CD1c-positive myeloid dendritic cell (primary cell): ENCODE measurements around the gene OPRL1.

Experiments used
- DNase-seq: peaks from one replicate; pipeline ENCODE4 v3.0.0-alpha.2; 2016; ENCODE audit errors: extremely low spot score

The OPRL1 gene

DNA sequence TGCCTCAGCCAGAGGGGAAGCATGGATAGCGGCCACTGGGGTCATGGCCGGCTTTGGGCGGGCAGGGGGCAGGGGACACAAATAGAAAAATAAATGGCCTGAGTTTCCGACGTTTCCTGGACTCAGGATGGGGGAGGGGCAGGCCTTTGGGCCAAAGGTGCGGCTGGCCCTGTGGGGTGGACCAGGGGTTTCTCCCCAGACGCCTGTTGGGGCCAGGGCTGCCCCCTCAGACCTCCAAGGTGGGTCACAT, 23.3 kb upstream of the OPRL1 start:
- DNase-seq: no peak

DNA sequence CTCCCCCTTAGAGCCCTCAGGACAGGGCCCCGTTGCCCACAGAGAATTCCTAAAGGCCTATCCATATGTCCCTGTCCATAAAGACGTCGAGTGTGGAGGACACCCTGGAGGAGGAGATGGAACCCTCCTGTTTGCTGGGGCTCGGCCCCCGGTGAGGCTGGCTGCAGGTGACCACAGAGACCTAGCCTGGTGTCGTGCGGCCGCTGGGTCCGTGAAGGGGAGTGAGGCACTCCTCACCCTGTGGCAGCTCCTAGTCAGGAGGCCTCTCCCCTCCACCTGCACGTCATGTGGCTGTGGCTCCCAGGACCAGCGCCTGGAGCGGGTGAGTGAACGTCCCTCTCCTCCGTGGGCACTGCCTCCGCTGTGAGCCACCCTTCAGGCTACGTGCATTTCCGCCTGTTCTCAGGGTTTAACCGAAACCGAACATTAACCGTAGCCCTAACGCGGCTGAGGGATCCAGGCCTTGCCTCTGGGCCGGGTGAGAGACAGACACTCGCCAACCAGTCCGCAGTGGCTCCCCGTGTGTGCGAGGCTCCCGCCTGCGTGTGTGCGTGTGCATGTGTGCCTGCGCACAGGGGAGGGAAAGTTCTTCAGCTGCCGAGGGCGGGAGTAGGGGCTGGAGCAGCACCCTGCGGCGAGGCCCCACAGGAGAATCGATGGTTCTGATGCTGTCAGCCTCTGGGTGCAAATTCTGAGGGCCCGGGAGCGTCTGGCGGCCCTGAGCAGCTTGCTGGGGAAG, 22.8 kb upstream of the OPRL1 start:
- DNase-seq: no peak

DNA sequence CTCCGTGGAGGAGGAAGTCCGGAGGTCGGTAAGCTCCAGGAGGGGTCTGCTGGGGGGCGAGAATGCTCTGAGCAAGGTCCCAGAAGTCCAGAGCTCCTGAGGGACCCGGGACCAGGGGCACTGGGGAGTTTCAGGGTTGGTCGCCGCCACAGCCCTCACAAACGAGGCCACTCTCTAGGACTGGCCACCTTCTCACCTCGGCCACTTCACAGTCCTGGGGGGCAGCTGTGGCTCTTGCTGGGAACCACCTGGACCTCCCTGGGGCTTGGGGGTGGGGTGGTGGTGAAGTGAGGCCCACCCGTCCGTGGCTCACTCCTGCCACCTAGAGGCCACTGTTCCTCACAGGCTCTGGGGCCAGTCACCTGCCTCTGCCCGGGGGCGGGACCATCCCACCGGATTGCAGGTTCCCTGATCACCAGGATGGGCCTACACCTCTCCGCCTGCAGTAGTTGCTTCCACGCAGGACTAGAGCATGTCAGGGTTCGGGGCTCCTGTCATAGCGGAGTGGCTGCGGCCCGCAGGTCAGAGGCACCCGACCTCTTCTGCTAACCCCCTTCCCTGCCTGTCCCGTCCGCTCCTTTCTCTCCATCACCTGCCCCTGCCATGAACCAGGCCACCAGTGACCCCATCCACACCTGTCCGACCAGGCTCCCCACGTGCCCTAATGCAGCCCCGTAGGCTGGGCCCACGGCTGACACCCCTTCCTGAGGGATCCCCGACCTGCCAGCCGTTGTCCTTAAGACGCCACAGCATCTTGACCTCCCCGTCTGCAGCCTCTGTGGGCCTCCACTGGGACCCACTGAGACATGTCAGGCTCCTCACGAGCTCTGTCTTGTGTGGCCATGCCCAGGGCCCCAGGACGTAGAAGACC, 22.0 kb upstream of the OPRL1 start:
- DNase-seq: peak; percentile 64

DNA sequence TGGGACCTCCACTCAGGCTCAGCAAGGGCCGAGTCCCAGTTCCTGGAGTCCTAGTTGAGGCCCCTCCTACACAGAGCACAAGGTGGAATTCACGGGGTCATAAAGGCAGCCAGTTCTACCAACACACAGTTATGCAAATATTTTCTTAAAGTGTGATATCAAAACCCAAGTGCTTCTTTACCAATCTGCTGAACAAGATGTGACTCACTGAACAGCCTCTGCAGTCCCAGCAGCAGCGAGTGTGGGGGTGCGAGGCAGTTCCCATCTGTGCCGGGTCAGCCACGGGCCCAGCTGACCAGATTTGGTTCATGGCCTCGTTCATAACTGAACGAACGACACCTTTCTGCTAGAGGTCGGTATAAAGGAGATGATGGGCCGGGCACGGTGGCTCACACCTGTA, 21.3 kb upstream of the OPRL1 start:
- peak; percentile 4 for DNase-seq

DNA sequence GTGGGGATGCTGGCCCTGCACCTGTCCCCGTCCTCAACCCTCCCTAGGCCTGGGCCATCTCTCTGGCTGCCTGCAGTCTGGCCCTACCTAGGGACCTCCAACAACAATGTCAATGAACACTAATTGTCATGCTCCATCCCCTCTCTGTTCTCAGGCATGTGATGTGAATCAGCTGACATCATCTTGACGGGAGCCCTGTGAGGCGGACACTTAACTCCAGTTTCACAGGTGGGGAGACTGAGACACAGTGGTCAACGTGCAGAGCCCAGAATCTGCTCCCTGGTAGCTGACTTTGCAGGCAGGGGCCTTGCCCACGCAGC, 17.6 kb upstream of the OPRL1 start:
- DNase-seq: no peak

DNA sequence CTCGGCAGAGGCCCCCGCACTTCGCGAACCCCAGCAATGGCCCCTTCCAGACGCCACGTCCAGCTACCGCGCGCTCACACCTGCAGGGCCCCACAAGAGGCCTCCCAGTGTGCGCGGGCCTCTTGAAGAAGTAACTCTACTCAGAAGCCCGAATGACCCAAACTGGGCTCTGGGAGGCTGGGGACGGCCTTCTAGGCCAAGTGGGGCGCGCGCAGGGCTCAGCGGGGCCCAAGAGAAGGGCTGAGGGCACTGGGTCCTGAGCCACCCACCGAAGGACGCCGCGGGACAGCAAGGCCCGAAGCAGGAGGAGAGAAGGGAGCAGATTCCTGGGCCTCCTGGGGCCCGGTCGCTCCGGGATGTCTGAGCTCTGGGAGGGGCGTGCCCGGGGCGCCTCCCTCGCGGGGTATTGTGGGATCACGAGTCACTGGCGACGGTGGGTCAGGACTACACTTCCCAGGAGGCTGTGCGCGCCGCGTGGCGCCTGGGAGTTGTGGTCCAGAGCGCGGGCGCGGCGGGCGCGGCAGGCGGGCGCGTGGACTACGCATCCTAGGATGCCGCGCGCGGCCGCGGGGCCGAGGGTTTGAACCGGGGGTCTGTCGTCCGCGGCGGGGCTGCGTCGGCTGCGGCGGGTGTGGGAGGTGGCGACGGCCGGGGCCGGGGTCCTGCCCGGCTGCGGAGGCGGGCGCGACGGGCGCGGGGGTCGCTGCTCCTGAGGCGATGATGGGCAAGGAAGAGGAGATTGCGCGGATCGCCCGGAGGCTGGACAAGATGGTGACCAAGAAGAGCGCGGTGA, 17.1 kb upstream of the OPRL1 start, which contains the start of gene TCEA2:
TCEA2 (plus strand) TSS at position 603 of the 793 bp plus-strand sequence; CDS start at position 718, 115 bp downstream.
- DNase-seq: peak; percentile 96

DNA sequence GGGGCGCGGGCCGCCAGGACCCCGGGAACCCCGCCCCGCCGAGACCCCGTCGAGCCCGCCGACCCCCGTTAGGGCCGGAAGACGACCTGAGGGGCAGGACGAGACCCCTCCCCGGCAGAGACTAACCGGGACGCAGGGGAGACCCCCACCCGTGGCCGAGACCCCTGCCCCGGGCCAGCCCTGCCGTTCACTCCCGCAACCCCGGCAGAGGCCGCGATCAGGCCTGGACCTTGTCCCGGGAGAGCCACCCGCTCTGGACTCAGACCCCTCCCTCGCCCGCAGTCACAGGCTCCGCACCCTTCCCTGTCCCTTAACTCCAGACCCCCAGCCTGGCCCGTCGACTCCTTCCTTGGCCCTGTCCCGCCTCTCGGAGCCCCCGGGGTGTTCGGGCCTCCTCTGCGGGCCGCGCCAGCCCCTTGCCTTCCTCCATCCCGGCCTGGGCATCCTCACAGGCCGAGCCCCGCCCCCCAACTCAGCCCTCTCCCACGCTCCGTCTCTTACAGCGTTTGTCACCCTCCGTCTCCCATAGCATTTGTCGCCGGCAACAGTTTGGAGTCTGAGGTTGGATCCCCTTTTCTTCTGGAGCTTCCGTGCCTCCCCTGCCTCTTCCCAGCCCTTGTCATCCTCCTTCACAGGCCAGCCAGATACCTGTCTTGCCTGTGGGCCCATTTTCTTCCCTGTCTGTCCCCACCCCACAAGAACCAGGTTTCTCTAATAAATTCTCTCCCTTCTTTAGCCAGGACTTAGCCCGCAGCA, 16.3 kb upstream of the OPRL1 start:
- DNase-seq: peak; percentile 61

DNA sequence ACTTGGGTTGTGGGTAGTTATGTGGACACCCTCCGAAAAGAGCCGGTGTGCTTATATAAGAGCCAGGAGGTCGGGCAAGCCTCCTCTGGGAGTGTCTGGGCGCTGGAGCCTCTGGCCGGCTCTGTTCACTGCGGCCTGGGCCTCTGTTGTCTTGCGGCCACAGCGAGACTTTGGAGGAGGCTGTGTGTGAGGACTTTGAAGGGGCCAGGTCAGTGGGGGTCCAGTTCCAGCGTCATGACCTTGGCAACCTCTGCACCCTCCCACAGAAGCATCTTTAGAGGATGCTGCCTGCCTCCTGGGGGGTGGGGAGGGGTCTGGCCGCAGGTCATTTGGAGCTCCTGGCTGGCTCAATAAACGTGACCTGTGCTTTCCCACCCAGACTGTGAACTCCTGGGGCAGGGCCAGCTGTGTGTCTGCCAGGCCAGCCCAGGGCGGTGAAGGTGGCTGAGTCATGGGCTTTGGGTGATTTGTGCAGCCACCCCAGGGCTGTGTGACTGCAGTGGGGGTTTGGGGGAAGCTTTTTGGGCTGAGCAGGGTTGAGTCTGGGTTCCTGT, 15.7 kb upstream of the OPRL1 start:
- no peak for DNase-seq

DNA sequence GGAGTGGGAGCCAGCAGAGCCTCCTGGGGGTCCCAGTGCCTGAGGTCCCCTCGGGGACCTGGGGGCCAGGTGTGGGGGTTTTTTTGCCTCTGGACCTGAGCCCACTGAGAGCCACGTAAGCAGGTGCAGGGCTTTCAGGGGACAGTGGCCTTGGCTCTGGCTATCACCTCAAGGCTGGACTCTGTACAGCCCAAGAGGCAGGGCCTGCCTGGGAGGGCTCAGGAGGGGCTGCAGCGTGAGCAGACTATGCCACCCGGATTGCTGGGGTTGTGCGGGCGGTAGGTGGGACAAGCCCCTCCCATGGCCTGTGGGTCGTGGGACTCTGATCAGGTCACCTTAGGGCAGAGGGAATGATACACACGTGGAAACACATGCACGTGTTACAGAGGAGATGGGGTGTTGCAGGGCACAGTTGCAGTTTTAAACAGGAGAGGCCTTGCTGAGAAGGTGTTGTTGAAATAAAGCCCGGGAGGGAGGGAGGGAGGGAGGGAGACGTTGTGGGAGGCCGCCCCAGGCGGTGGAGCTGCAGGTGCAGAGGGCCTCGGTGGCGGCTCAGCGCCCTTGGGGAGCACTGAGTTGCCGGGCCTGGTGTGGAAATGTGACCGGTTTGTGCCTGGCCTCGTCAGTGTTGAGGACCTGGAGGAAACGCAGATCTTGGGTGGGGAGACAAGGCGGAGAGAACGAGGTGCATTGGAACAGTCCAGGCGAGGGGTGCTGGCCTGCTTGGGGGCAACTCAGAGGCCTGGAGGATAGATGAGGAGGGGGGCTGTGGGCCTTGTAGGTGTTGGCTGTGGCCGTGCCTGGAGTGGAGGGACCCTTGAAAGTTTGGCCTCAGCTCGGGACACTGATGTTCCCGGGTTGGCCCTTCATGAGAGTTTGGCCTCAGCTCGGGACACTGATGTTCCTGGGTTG, 14.6 kb upstream of the OPRL1 start:
- no peak for DNase-seq

DNA sequence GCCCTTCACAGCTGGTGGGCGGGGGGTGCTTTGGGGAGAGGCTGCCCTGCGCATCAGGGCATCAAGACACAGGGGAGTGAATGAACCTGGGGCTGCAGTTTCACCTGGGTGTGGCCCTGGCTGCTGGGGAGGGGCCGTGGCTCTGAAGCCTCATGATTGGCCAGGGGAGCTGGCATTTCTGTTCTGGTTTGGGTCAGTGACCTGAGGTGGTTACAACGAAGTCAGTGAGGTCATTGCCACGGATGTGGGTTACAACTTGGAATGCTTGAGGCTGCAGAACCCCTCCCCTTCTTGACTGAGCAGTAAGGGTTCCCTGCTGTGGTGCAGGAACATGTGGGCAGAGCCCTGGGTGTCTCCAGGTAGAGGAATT, 13.9 kb upstream of the OPRL1 start:
- DNase-seq: peak; percentile 43

DNA sequence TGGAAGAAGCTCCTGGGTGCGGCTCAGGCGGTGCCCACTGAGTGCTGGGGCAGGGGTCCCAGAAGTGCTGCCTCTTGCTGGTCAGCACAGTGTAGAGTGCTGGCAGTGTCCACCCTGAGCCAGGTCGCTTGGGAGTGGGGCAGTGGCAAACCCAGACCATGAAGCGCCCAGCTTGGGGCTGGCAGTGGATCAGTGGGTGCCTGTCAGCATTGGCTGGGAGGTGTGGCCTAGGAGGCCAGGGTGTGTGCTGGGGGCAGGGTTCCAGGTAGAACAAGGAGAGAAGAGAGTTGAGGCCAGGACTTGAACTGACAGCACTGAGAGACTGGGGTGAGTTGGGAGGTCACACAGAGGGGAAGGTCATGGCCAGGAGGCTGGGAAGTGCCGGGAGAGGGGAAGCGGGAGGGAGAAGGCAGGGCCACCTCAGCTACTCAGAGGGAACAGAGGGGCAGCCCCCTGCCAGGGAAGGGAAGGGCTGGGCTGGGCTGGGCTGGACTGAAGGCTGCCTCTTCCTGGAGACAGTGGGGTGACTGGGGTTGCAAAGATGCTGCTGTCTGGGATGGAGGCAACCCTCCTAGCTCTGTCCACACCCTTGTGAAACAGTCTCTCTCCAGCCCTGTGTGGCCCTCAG, 12.8 kb upstream of the OPRL1 start:
- peak; percentile 6 for DNase-seq

DNA sequence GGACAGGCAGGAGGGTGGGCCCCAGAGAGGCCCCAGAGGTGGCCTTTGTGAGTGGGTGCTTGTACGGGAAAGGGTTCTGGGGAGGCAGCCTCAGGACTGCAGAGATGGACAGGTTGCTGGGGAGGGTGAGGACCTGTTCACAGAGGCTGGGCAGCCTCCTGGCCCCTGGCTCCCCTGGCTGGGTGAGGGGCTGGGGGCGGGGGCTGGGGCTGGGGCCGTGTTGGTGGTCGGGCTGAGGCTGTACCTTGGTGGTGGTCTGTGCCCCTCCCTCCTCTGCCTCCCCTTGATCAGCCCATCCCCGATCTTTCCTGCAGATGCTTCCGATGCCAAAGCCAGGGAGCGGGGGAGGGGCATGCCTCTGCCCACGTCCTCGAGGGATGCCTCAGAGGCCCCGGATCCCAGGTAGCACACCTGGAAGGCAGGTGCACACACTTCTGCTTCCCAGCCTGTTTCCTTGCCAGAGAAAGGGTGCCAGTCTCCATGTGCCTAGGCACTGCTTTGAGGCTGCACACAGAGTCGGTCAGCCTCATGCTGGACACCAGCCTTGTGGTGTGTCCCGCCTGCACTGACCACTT, 12.1 kb upstream of the OPRL1 start:
- DNase-seq: no peak

DNA sequence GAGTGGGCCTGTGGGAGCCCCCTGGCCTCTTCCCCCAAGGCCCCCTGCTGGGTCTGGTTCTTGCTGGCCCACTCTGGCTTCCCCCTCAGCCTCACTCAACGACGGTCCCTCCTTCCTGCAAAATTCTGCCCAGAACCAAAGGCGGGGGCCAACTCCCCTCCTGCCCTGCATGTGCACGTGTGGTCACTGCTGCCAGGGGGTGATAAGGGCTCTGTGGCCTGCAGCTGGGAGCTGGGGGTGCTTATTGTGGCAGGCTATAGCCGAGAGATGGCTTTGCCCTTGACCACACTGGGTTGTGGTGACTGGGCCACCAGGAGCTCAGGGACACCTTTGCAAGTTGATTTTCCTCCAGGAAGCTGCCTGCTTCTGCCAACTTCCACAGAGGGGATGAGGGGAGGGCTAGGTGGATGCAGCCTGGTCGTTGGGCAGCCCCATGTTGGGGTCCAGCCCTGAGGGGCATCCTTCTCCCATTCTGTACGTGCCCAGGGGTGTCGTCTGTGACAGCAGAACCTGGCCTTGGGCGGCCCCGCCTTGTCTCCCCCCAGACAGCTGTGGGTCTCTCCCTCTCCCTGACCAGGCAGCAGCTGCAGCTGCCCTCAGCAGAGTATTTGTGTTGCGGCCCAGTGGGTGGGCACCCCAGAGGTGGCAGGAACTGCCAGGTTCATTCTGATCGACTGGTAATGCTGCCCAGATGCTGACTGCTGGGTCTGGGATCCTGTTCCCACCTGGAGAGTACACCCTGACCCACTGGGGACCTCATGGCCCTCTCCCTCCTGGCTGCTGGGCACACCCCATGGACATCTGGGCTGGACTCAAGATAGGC, 11.3 kb upstream of the OPRL1 start:
- no peak for DNase-seq

DNA sequence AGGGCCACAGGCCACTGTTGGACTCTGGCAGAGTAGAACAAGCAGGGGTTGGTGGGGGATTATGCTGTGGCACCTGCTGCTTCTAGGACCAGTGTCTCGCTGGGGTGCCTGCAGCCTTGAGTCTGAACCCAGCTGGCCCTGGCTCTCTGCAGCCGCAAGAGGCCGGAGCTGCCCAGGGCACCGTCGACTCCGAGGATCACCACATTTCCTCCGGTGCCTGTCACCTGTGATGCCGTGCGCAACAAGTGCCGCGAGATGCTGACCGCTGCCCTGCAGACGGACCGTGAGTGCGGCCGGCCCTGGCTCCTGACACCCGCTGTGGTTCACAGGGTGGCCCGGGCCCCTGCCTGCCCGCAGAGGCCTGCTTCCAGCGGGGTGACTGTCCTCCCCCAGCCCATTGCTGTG, 10.7 kb upstream of the OPRL1 start:
- DNase-seq: no peak

DNA sequence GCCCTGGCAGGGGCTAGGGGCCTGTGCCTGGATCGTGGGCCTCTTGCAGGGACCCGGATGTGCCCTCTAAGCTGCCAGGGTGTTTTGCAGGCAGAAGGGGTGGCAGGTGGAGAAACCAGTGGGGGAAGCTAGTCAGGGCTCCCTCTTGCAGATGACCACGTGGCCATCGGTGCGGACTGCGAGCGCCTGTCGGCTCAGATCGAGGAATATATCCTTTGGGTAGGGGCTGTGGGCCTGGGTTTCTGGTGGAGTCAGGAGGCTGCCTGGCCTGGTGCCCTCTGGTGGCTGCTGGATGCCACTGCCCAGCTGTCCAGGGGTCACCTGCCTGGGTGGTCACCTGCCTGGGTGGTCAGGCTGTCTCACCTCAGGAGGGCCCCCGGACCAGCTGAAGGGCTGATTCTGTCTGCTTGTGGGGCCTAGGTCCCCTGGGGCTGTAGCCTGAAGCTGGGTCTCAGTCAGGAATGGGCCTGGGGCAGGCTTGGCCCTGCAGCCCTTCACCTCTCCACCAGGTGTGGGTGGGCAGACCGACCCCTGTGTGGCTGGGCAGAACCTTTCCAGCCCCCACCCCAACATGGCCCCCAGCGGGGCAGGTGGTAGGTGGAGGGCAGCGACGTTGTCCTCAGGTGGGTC, 10.2 kb upstream of the OPRL1 start:
- DNase-seq: peak; percentile 10

DNA sequence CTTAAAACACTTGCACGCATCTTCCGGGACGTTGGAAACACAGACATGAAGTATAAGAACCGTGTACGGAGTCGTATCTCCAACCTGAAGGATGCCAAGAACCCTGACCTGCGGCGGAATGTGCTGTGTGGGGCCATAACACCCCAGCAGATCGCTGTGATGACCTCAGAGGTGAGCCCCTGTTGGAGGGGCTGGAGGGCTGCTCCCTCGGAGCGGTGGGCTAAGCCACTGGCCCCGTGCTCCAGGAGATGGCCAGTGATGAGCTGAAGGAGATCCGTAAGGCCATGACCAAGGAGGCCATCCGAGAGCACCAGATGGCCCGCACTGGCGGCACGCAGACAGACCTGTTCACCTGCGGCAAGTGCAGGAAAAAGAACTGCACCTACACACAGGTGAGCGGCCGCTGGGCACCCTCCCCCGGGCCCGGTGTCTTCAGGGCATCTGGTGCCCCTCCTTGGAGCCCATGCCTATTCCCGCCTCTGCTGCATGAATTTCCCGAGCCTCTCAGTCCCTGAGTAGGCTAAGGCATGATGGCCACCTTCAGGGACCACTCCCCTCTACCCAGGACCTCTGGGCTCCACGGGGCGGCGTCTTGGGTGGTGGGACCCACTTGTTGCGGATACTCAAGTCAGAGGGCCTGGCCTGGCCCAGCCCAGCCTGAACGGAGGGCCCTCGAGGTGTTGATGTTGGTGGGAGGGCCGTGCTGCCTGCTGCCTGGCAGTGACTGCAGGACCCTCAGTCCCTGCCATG, 9.5 kb upstream of the OPRL1 start:
- no peak for DNase-seq
